OCI-LY1 (cell line): Measurements from ENCODE around the gene LTO1.

Source experiments
- CTCF ChIP-seq: fragments of 200-600 bp; sonication (generic), shearing (Covaris generic); IDR thresholded peaks from 2 replicates; pipeline ENCODE4 v1.5.1; 2017; ENCODE audit warnings: mild to moderate bottlenecking, antibody characterized with exemption, low read length, moderate library complexity, mixed read lengths
- EZH2 ChIP-seq: fragments of 200-600 bp; sonication (generic), shearing (Covaris generic); IDR thresholded peaks from 2 replicates; pipeline ENCODE4 v1.8.0; 2017; ENCODE audit warnings: borderline replicate concordance, mixed run types, mild to moderate bottlenecking, antibody characterized with exemption, low read length, moderate library complexity, mixed read lengths

- TF ChIP-seq CTCF (no peak), EZH2 (no peak)
Measured at GRCh38 chr11:69650832-69651344, 24.3 kb downstream of the LTO1 start.
